Esophagus muscularis mucosa (tissue), 3 donors: ENCODE data around the gene SLC39A3.

Experiments
- CTCF ChIP-seq, 3 experiments: fragments of 200-600 bp in 2 of 3; fragments of 450-650 bp in 1 of 3; sonication (generic) in 2 of 3; IDR thresholded peaks; one replicate each; pipeline ENCODE4 v1.5.1; 2017 to 2019; ENCODE audit warnings: antibody characterized with exemption in 3 of 3, mild to moderate bottlenecking in 2 of 3, moderate library complexity in 1 of 3
- POLR2A ChIP-seq: fragments of 450-650 bp; IDR thresholded peaks from one replicate; pipeline ENCODE4 v1.6.1; 2017; ENCODE audit warnings: antibody characterized with exemption, moderate library complexity, mild to moderate bottlenecking, low read depth

GRCh38 chr19:2700660-2701360, 39.0 kb downstream of the SLC39A3 start:
- TF ChIP-seq POLR2A (no peak), CTCF (IDR thresholded peaks at IDR 0.05) (no peak)
